Measurements from ENCODE around the gene UPK2. TPM values are rescaled to one million over a fixed set of nuclear protein-coding genes. Genes with fewer than 3 reads are reported as not detected.
A peak's percentile ranks its signal among the peaks of the same experiment; 100 is the strongest.
"Not testable (repeated sequence)": the region's sequence is repeated elsewhere in the genome, so short reads cannot be mapped to it uniquely, and the experiment has no call there.

The UPK2 gene
- total RNA-seq, 3 donors from 2014 or later = not detected

DNA sequence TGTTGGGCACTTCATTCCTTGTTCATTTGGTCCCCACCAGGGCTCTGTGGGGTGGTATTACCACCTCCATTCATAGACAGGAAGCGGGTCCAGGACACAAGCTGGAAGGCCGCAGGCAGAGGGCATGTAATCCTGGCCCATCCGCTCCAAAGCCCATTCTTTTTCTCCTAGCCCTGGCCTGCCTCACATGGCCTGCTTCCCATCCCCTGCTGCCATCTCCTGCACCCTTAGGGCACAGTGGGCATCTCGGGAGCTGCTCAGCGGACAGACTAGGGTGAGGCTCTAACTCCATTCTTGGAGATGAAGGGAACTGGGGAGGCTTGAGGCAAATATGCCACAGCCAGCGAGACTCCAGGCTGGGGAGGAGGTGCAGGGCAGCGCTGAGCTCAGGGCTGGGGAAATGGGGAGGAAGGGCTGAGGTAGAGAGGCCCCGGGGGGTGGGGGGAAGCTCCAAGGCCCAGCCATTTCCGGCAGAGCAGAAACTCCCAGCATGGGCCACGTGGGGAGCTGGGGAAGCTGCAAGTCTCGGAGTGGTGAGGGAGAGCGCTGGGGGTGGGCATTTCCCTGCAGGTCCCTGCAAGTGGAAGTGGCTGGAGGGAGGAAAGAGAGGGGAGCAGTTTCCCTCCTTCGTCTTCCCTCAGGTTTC lies 16.0 kb upstream of the UPK2 start:
- H3K36me3 Mint-ChIP-seq (ENCODE audit: insufficient read depth) = no peaks in the 10 kb centered on the region
- peaks cover 2% of the 10 kb centered on the region for H3K27me3 Mint-ChIP-seq (ENCODE audit: low read depth)
- peaks cover 36% of the 10 kb centered on the region for H3K4me1 Mint-ChIP-seq (ENCODE audit: low read depth)
- DNase-seq (no peak), ATAC-seq (peak; percentile 92 to 97)
- peak overlapping the region; percentile 21 for H3K4me3 Mint-ChIP-seq
- H3K9me3 Mint-ChIP-seq = no peaks in the 10 kb centered on the region

DNA sequence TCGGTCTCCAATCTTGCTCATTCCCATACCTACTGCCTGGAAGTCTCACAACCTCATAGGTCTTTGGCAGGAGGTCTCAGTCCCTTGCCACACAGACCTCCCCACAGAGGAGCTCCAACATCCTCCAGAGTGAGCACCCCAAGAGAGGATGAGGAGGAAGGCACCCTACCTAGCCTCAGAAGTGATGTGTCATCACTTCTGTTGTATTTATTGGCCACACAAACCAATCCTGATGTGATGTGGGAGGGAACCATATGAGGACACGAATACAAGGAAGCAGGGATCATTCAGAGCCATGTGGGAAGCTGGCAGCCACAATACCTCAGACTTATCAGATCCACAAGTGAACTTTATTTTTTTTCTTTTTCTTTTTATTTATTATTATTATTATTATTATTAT lies 9.0 kb upstream of the UPK2 start:
- Mint-ChIP-seq H3K27me3 (ENCODE audit: low read depth) (no peaks in the 10 kb centered on the region), H3K9me3 (no peaks in the 10 kb centered on the region)
- ATAC-seq = no peak

GRCh38 chr11:118948000-118948399 lies 8.1 kb upstream of the UPK2 start:
- Mint-ChIP-seq H3K4me1 (ENCODE audit: low read depth) (peaks cover 10% of the 10 kb centered on the region), H3K9me3 (no peaks in the 10 kb centered on the region), H3K4me3 (no peak overlapping the region), H3K27me3 (ENCODE audit: low read depth) (peaks cover 2% of the 10 kb centered on the region), H3K36me3 (ENCODE audit: insufficient read depth) (no peaks in the 10 kb centered on the region)
- DNase-seq (no peak), ATAC-seq (no peak)

More for the DNA sequence above, 9.0 kb upstream of the UPK2 start:
- no peaks in the 10 kb centered on the region for H3K36me3 Mint-ChIP-seq (ENCODE audit: insufficient read depth)
- peaks cover 10% of the 10 kb centered on the region for H3K4me1 Mint-ChIP-seq (ENCODE audit: low read depth)
- no peak overlapping the region for H3K4me3 Mint-ChIP-seq
- DNase-seq = no peak

GRCh38 chr11:118953265-118953664 lies 2.8 kb upstream of the UPK2 start:
- Mint-ChIP-seq H3K36me3 (ENCODE audit: insufficient read depth) (no peaks in the 10 kb centered on the region), H3K9me3 (no peaks in the 10 kb centered on the region), H3K27me3 (ENCODE audit: low read depth) (peaks cover 2% of the 10 kb centered on the region), H3K4me1 (ENCODE audit: low read depth) (peaks cover 4% of the 10 kb centered on the region), H3K4me3 (no peak overlapping the region)
- DNase-seq = no peak
- ATAC-seq = no peak

- H3K27me3 Mint-ChIP-seq (ENCODE audit: low read depth); H3K4me3 Mint-ChIP-seq; ATAC-seq; H3K4me1 Mint-ChIP-seq (ENCODE audit: low read depth); H3K9me3 Mint-ChIP-seq; H3K36me3 Mint-ChIP-seq (ENCODE audit: insufficient read depth); DNase-seq: not testable (repeated sequence)
These were observed 2.1 kb upstream of the UPK2 start for GRCh38 chr11:118953976-118954375.

- H3K27me3 Mint-ChIP-seq (ENCODE audit: low read depth) = peaks cover 2% of the 10 kb centered on the region
These were observed 860 bp downstream of the UPK2 start for GRCh38 chr11:118956847-118957469.

DNA sequence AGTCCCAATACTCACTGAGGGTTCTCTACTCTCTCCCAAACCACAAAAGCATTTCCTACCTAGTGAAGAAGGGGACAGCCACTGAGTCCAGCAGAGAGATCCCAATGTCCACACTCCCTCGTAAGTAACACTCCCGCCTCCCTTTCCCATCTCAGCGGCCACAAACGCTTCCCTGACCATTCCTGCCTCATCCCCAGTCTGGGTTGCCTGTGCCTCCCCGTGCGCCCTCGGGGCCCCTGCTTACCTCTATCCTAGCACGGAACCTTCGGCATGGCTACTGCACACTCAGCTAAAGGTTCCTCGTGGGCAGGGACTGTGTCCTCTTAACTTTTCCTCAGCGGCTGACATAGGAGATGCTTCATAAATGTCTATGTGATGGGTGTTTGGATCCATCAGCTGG lies 1.5 kb downstream of the UPK2 start:
- Mint-ChIP-seq H3K4me1 (ENCODE audit: low read depth) (peaks cover 4% of the 10 kb centered on the region), H3K4me3 (no peak overlapping the region), H3K27me3 (ENCODE audit: low read depth) (peaks cover 2% of the 10 kb centered on the region), H3K36me3 (ENCODE audit: insufficient read depth) (no peaks in the 10 kb centered on the region), H3K9me3 (no peaks in the 10 kb centered on the region)
- no peak for ATAC-seq
- no peak for DNase-seq

More at GRCh38 chr11:118956847-118957469, 860 bp downstream of the UPK2 start:
- H3K9me3 Mint-ChIP-seq = no peaks in the 10 kb centered on the region
- DNase-seq (no peak), ATAC-seq (peak in 1 of 2 donors; percentile 9)
- no peak overlapping the region for H3K4me3 Mint-ChIP-seq
- no peaks in the 10 kb centered on the region for H3K36me3 Mint-ChIP-seq (ENCODE audit: insufficient read depth)
- peaks cover 4% of the 10 kb centered on the region for H3K4me1 Mint-ChIP-seq (ENCODE audit: low read depth)

- ATAC-seq (no peak), DNase-seq (no peak)
- Mint-ChIP-seq H3K27me3 (ENCODE audit: low read depth) (no peaks in the 10 kb centered on the region), H3K4me1 (ENCODE audit: low read depth) (peaks cover 4% of the 10 kb centered on the region), H3K4me3 (no peak overlapping the region), H3K36me3 (ENCODE audit: insufficient read depth) (no peaks in the 10 kb centered on the region), H3K9me3 (no peaks in the 10 kb centered on the region)
These were observed 1.9 kb downstream of the UPK2 start for GRCh38 chr11:118957968-118958367.

DNA sequence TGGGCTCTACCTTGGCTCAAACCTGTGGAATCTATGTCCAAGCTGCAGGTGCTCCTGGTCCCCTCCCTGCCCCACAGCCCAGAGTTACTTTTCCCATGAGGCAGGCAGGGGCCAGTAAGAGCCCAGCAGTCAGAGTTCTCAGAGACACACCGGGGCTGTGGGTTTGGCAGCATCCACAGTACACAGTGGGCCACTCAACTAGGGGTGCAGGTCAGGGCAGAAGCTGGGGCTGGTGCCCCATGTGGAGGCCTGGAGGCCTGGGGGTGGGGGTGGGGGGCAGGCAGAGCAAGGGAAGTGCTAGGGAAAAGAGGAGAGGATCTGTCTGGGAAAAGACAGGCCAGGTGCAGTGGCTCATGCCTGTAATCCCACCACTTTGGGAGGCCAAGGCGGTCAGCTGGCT lies 2.5 kb downstream of the UPK2 start:
- no peaks in the 10 kb centered on the region for H3K9me3 Mint-ChIP-seq
- no peak for DNase-seq
- ATAC-seq = no peak
- H3K4me3 Mint-ChIP-seq = no peak overlapping the region
- peaks cover 4% of the 10 kb centered on the region for H3K4me1 Mint-ChIP-seq (ENCODE audit: low read depth)
- H3K36me3 Mint-ChIP-seq (ENCODE audit: insufficient read depth) = no peaks in the 10 kb centered on the region
- H3K27me3 Mint-ChIP-seq (ENCODE audit: low read depth) = no peaks in the 10 kb centered on the region

GRCh38 chr11:118961189-118961588 lies 5.1 kb downstream of the UPK2 start:
- H3K4me1 Mint-ChIP-seq (ENCODE audit: low read depth) = peaks cover 4% of the 10 kb centered on the region
- ATAC-seq (no peak), DNase-seq (no peak)
- no peaks in the 10 kb centered on the region for H3K9me3 Mint-ChIP-seq
- H3K27me3 Mint-ChIP-seq (ENCODE audit: low read depth) = no peaks in the 10 kb centered on the region
- no peaks in the 10 kb centered on the region for H3K36me3 Mint-ChIP-seq (ENCODE audit: insufficient read depth)
- no peak overlapping the region for H3K4me3 Mint-ChIP-seq

DNA sequence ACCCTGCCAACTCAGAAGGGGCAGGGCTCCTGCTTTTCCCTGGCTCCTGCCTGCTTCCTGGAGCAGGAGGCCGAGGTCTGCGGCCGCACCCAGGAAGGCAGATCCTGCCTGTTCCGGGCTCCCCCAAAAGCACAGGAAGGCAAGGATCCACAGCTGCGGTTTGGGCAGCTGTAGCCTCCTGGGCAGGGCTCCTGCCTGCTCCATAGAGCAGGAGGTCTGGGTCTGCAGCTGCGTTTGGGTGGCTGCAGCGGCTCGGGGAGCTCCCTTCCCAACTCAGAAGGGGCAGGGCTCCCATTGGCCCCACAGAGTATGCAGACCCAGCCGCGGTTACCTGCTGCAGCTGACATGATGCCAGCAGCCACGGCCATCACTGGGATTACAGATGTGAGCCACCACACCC lies 5.5 kb downstream of the UPK2 start:
- Mint-ChIP-seq H3K27me3 (ENCODE audit: low read depth) (no peaks in the 10 kb centered on the region), H3K4me3 (no peak overlapping the region), H3K36me3 (ENCODE audit: insufficient read depth) (no peaks in the 10 kb centered on the region), H3K9me3 (no peaks in the 10 kb centered on the region), H3K4me1 (ENCODE audit: low read depth) (peaks cover under 1% of the 10 kb centered on the region)
- no peak for ATAC-seq
- no peak for DNase-seq

- H3K36me3 Mint-ChIP-seq (ENCODE audit: insufficient read depth); DNase-seq; H3K9me3 Mint-ChIP-seq; H3K4me1 Mint-ChIP-seq (ENCODE audit: low read depth); H3K4me3 Mint-ChIP-seq; ATAC-seq: not testable (repeated sequence)
- peaks cover 12% of the 10 kb centered on the region for H3K27me3 Mint-ChIP-seq (ENCODE audit: low read depth)
These were observed 13.4 kb downstream of the UPK2 start for GRCh38 chr11:118969508-118969907.

DNA sequence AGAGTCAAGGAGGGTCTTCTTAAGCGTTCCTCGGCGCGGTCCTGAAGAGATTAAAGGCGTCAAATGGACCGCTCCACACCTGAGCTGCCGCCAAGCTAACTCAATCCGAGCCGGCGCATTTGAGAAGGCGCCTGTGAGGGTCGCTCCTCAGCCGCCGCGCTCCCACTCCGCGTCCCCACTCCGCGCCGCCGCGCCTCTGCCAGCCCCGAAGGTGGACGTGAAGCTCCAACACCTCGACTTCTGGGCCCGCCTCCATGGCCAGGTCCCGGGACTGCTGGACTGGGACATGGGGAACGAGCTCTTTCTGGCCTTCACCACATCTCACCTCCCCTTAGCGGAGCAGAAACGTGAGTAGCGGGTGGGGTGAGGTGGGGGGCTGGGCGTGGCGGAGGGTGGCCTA lies 15.5 kb downstream of the UPK2 start, which contains the start of gene FOXR1:
FOXR1 (plus strand) TSS at position 116 of the 400 bp plus-strand sequence; CDS start at position 287, 171 bp downstream.
- no peak for ATAC-seq
- Mint-ChIP-seq H3K27me3 (ENCODE audit: low read depth) (peaks cover 12% of the 10 kb centered on the region), H3K36me3 (ENCODE audit: insufficient read depth) (no peaks in the 10 kb centered on the region), H3K4me3 (no peak within 1 kb of the TSS), H3K9me3 (no peaks in the 10 kb centered on the region), H3K4me1 (ENCODE audit: low read depth) (no peaks in the 10 kb centered on the region)
- DNase-seq = no peak

DNA sequence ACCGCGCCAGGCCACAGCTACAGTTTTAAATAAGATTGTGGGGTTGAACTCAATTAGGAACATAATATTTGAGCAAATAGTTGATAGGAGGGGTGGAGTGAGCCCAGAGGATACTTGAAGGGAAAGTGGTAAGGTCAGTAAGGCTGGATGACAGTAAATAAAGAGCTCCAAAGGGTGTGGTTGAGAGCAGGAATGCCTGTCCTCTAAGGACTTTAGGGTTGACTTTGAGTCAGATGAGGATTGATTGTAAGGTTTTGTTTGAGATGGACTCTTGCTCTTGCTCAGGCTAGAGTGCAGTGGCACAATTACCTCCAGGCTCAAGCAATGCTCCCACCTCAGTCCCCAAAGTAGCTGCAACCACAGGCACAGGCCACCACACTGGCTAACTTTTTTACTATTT lies 17.9 kb downstream of the UPK2 start:
- ATAC-seq (no peak), DNase-seq (no peak)
- Mint-ChIP-seq H3K9me3 (no peaks in the 10 kb centered on the region), H3K4me1 (ENCODE audit: low read depth) (no peaks in the 10 kb centered on the region), H3K4me3 (no peak overlapping the region), H3K36me3 (ENCODE audit: insufficient read depth) (no peaks in the 10 kb centered on the region), H3K27me3 (ENCODE audit: low read depth) (peaks cover 11% of the 10 kb centered on the region)

Data from activated T-cell treated with anti-CD3 and anti-CD28 coated beads, Interleukin-2, amount 50 U/mL, for 4 hours (primary cell).